PC-9 (cell line): ENCODE data around the gene EXOSC6.
A peak's percentile ranks its signal among the peaks of the same experiment; 100 is the strongest.

ENCODE experiments used
- EZH2 ChIP-seq: fragments of 200-600 bp; sonication (generic); IDR thresholded peaks from 2 replicates; pipeline ENCODE4 v1.8.0; 2017; ENCODE audit warnings: antibody characterized with exemption, low read depth
- TF ChIP-seq, protein P1 (sequence below): fragments of 200-600 bp; sonication (generic); conservative IDR thresholded peaks from 2 replicates; pipeline ENCODE4 v1.6.1; 2017; ENCODE audit warnings: mixed run types, antibody characterized with exemption, mild to moderate bottlenecking, moderate library complexity

DNA sequence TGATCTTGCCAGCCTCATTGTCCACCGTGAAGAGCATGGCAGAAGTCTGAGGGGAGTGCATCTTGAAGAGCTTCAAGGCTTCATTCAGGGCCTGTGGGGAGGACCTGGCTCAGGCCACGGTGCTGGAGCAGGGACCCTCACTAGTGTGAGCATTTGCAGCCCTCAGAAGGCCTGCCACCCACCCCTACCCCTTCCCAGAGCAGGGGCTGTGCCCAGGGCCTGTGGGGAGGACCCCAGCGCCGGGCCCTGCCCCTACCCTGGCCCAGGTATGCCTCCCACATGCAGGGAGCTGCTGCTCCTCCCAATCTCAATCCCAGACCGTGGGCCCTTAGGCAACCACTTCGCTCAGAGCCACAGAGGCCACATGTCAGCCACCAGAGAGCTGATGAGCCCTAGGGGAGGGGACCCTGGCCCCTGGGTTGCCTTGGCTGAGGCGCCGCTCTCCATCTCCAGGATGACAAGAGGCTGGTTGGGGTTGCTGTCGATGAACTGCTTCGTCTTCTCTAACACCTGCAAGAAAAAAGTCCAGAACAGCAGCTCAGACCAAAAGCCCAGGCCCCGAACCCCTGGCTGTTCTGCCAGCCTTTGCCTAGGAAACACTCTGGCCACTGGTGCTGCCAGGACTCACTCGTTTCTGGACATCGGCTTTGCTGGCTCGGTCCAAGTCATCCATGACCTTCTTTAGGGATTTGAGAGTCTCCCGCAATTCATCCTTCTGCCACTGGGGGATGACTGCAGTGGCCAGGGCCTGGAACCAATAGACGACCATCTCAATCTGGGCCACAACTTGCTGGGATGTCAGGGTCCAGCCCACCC is 1.8 kb upstream of the EXOSC6 start:
- TF ChIP-seq, protein P1, sequence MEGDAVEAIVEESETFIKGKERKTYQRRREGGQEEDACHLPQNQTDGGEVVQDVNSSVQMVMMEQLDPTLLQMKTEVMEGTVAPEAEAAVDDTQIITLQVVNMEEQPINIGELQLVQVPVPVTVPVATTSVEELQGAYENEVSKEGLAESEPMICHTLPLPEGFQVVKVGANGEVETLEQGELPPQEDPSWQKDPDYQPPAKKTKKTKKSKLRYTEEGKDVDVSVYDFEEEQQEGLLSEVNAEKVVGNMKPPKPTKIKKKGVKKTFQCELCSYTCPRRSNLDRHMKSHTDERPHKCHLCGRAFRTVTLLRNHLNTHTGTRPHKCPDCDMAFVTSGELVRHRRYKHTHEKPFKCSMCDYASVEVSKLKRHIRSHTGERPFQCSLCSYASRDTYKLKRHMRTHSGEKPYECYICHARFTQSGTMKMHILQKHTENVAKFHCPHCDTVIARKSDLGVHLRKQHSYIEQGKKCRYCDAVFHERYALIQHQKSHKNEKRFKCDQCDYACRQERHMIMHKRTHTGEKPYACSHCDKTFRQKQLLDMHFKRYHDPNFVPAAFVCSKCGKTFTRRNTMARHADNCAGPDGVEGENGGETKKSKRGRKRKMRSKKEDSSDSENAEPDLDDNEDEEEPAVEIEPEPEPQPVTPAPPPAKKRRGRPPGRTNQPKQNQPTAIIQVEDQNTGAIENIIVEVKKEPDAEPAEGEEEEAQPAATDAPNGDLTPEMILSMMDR, result peak; percentile 76
- TF ChIP-seq EZH2, result no peak
